ENCODE measurements around the gene EHD3.
A peak's percentile ranks its signal among the peaks of the same experiment; 100 is the strongest.

Gene EHD3

DNA sequence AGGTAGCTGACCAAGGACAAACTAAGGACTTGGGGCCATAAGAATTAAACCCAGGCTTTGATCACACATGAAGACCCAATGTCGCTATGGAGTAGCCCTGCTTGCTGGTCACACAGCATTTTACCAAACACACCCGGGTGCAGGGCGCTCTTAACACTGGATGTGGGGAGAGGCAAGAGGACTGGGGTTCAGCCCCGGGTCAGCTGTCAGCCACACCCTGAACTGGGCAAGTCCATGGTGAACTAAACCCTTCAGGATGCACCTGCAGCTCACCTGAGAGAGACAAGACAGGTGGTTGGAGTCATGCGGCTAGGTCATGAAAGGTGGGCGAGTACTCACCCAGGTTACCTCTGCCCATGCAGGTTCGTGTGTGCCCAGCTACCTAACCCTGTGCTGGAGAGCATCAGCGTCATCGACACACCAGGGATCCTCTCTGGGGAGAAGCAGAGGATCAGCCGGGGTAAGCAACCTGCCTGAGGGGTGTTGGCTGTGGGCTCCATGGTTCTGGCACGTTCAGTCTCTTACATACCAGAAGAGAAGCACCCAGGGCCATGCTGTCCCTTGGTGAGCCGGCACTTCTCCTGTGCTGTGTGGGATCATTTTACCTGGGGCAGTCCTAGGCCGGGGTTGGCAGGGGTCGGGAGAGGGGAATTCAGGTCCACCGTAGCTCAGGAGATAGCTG is 15.2 kb downstream of the EHD3 start:
- TF ChIP-seq CTCF (IDR thresholded peaks at IDR 0.05; ENCODE audit: borderline replicate concordance, control extremely low read depth, extremely low read depth, insufficient read depth, missing control alignments): no peak
- in situ Hi-C loops (cut with MboI; ENCODE audit: low sequenced_read_pairs, unreplicated experiment): no loop called here
- no peak for DNase-seq (ENCODE audit: low spot score)

GRCh38 chr2:31251018-31251417 is 17.1 kb downstream of the EHD3 start:
- in situ Hi-C loops (cut with MboI; ENCODE audit: low sequenced_read_pairs, unreplicated experiment): no loop called here
- no peak for TF ChIP-seq CTCF (IDR thresholded peaks at IDR 0.05; ENCODE audit: borderline replicate concordance, control extremely low read depth, extremely low read depth, insufficient read depth, missing control alignments)
- no peak for DNase-seq (ENCODE audit: low spot score)

GRCh38 chr2:31251851-31252250 is 17.9 kb downstream of the EHD3 start:
- DNase-seq (ENCODE audit: low spot score): no peak
- TF ChIP-seq CTCF (IDR thresholded peaks at IDR 0.05; ENCODE audit: borderline replicate concordance, control extremely low read depth, extremely low read depth, insufficient read depth, missing control alignments): no peak
- in situ Hi-C loops (cut with MboI; ENCODE audit: low sequenced_read_pairs, unreplicated experiment): no loop called here

GRCh38 chr2:31253356-31254131 is 19.6 kb downstream of the EHD3 start:
- TF ChIP-seq CTCF (IDR thresholded peaks at IDR 0.05; ENCODE audit: borderline replicate concordance, control extremely low read depth, extremely low read depth, insufficient read depth, missing control alignments): no peak
- DNase-seq (ENCODE audit: low spot score): no peak
- in situ Hi-C loops (cut with MboI; ENCODE audit: low sequenced_read_pairs, unreplicated experiment): no loop called here

- in situ Hi-C loops (cut with MboI; ENCODE audit: low sequenced_read_pairs, unreplicated experiment): no loop called here
- no peak for TF ChIP-seq CTCF (IDR thresholded peaks at IDR 0.05; ENCODE audit: borderline replicate concordance, control extremely low read depth, extremely low read depth, insufficient read depth, missing control alignments)
- DNase-seq (ENCODE audit: low spot score): no peak
Measured at GRCh38 chr2:31254237-31255203, 20.6 kb downstream of the EHD3 start.

- DNase-seq (ENCODE audit: low spot score): peak; percentile 57
- in situ Hi-C loops (cut with MboI; ENCODE audit: low sequenced_read_pairs, unreplicated experiment): no loop called here
- no peak for TF ChIP-seq CTCF (IDR thresholded peaks at IDR 0.05; ENCODE audit: borderline replicate concordance, control extremely low read depth, extremely low read depth, insufficient read depth, missing control alignments)
Measured at GRCh38 chr2:31255911-31256571, 22.1 kb downstream of the EHD3 start.
